H1 (cell line): Measurements from ENCODE around the gene DTX3. TPM values are rescaled to one million over a fixed set of nuclear protein-coding genes. Genes with fewer than 3 reads are reported as not detected.
"Not testable (repeated sequence)": the region's sequence is repeated elsewhere in the genome, so short reads cannot be mapped to it uniquely, and the experiment has no call there.

Source experiments
- CTCF ChIA-PET: fragments of 300-600 bp; sonication (Branson Sonifier 250); formaldehyde crosslinking; loops from one replicate; lab custom pipeline; 2021; ENCODE audit not compliant: partially characterized antibody; lab: Charles Lee
- POLR2A ChIA-PET: fragments of 300-600 bp; sonication (Branson Sonifier 250); formaldehyde crosslinking; loops from one replicate; lab custom pipeline; 2021; ENCODE audit warnings: inconsistent platforms; ENCODE audit not compliant: partially characterized antibody; lab: Charles Lee
- DNase-seq, 2 experiments: peaks; one replicate each; pipeline versions ENCODE4 v3.0.0 to v3.0.0-alpha.2; 2010 to 2022; ENCODE audit warnings: low spot score in 2 of 2, low read depth in 1 of 2, mixed read lengths in 1 of 2
- FAIRE-seq: peaks from 2 replicates; lab custom pipeline; 2011; peaks lifted over from hg19 to GRCh38; lab: Jason Lieb, UNC
- H2AFZ ChIP-seq: 2 replicates; pipeline ENCODE4 v1.8.1; 2012; ENCODE audit warnings: low read length, inconsistent platforms
- H2AK5ac ChIP-seq: 2 replicates; pipeline ENCODE4 v1.6.1; 2013; ENCODE audit warnings: low read depth, low read length
- H2BK120ac ChIP-seq: replicated peaks from 2 replicates; pipeline ENCODE3; 2013; ENCODE audit warnings: low read depth, low read length, inconsistent platforms
- H2BK12ac ChIP-seq: 2 replicates; pipeline ENCODE4 v1.6.1; 2013; ENCODE audit warnings: low read depth, low read length
- H2BK15ac ChIP-seq: 2 replicates; pipeline ENCODE4 v1.6.1; 2013; ENCODE audit warnings: low read length
- H2BK20ac ChIP-seq: 2 replicates; pipeline ENCODE4 v1.6.1; 2013; ENCODE audit warnings: low read length
- H2BK5ac ChIP-seq: 2 replicates; pipeline ENCODE4 v1.6.1; 2013; ENCODE audit warnings: low read depth, low read length
- H3K14ac ChIP-seq: 2 replicates; pipeline ENCODE4 v1.6.1; 2013; ENCODE audit warnings: inconsistent platforms; ENCODE audit not compliant: insufficient read length
- H3K18ac ChIP-seq: 2 replicates; pipeline ENCODE4 v1.6.1; 2013; ENCODE audit warnings: low read length; ENCODE audit errors: extremely low read depth
- H3K23ac ChIP-seq: 2 replicates; pipeline ENCODE4 v1.6.1; 2013; ENCODE audit warnings: inconsistent platforms; ENCODE audit not compliant: insufficient read length
- H3K23me2 ChIP-seq: 2 replicates; pipeline ENCODE4 v1.6.1; 2013; ENCODE audit warnings: low read depth, low read length
- H3K27ac ChIP-seq: 2 replicates; pipeline ENCODE4 v1.6.1; 2011; ENCODE audit warnings: low read depth, low read length, inconsistent platforms
- H3K27me3 ChIP-seq, 4 experiments: replicated peaks in 1 of 4; 1 replicate in 1 of 4; 2 replicates in 3 of 4; pipeline versions ENCODE4 v1.6.1 to v1.8.1; 2011 to 2013; ENCODE audit warnings: low read length in 3 of 4, mild to moderate bottlenecking in 3 of 4, inconsistent platforms in 2 of 4, mixed read lengths in 2 of 4, moderate library complexity in 1 of 4; ENCODE audit not compliant: control insufficient read depth in 3 of 4, insufficient read depth in 3 of 4; ENCODE audit errors: extremely low read depth in 1 of 4
- H3K36me3 ChIP-seq, 4 experiments: 2 replicates each; pipeline versions ENCODE4 v1.6.1 to v1.8.1; 2011 to 2013; ENCODE audit warnings: mild to moderate bottlenecking in 4 of 4, low read length in 3 of 4, moderate library complexity in 2 of 4, control low read depth in 1 of 4, inconsistent platforms in 1 of 4; ENCODE audit not compliant: insufficient read depth in 4 of 4, control insufficient read depth in 2 of 4
- H3K4ac ChIP-seq: replicated peaks from 2 replicates; pipeline ENCODE3; 2013; ENCODE audit warnings: low read length, low read depth, mixed read lengths, inconsistent platforms; ENCODE audit not compliant: insufficient read length
- H3K4me1 ChIP-seq, 4 experiments: replicated peaks in 1 of 4; 1 replicate in 1 of 4; 2 replicates in 3 of 4; pipeline versions ENCODE4 v1.6.1 to v1.8.1; 2011 to 2013; ENCODE audit warnings: low read length in 3 of 4, inconsistent platforms in 2 of 4, mixed read lengths in 1 of 4; ENCODE audit not compliant: insufficient read depth in 4 of 4, control insufficient read depth in 3 of 4
- H3K4me2 ChIP-seq, 2 experiments: 2 replicates each; pipeline versions ENCODE4 v1.6.1 to v1.8.1; 2011 to 2013; ENCODE audit warnings: low read depth in 2 of 2, low read length in 2 of 2, control low read depth in 1 of 2, inconsistent platforms in 1 of 2, mild to moderate bottlenecking in 1 of 2; ENCODE audit not compliant: insufficient read depth in 1 of 2
- H3K4me3 ChIP-seq, 4 experiments: fragments of 200-600, 300-600 bp in 1 of 4; sonication (generic), shearing (Covaris generic), sonication (Bioruptor Twin) in 1 of 4; 2 replicates each; pipeline versions ENCODE4 v1.5.1 to v1.8.1; 2011 to 2016; ENCODE audit warnings: low read length in 4 of 4, low read depth in 3 of 4, control low read depth in 2 of 4, inconsistent platforms in 2 of 4, mild to moderate bottlenecking in 2 of 4, mixed read lengths in 1 of 4, moderate library complexity in 1 of 4; ENCODE audit not compliant: insufficient read depth in 2 of 4; ENCODE audit errors: extremely low read depth in 1 of 4
- H3K56ac ChIP-seq: replicated peaks from 2 replicates; pipeline ENCODE3; 2013; ENCODE audit warnings: low read depth, mild to moderate bottlenecking, mixed read lengths, low read length, inconsistent platforms; ENCODE audit not compliant: insufficient read length
- H3K79me1 ChIP-seq: 2 replicates; pipeline ENCODE4 v1.6.1; 2013; ENCODE audit warnings: low read depth, low read length, control low read depth
- H3K79me2 ChIP-seq, 2 experiments: 2 replicates each; pipeline versions ENCODE4 v1.6.1 to v1.8.1; 2012 to 2013; ENCODE audit warnings: low read length in 2 of 2, mild to moderate bottlenecking in 2 of 2, inconsistent platforms in 1 of 2; ENCODE audit not compliant: insufficient read depth in 2 of 2, control insufficient read depth in 1 of 2
- H3K9ac ChIP-seq, 4 experiments: replicated peaks in 1 of 4; 1 replicate in 1 of 4; 2 replicates in 3 of 4; pipeline versions ENCODE4 v1.6.1 to v1.8.1; 2011 to 2013; ENCODE audit warnings: low read depth in 3 of 4, low read length in 3 of 4, control low read depth in 2 of 4, mild to moderate bottlenecking in 2 of 4, moderate library complexity in 2 of 4, inconsistent platforms in 1 of 4; ENCODE audit errors: extremely low read depth in 1 of 4
- H3K9me3 ChIP-seq, 2 experiments: 2 replicates each; pipeline versions ENCODE4 v1.6.1 to v1.8.1; 2012 to 2013; ENCODE audit warnings: mild to moderate bottlenecking in 2 of 2, moderate library complexity in 2 of 2, control low read depth in 1 of 2, inconsistent platforms in 1 of 2, low read depth in 1 of 2, low read length in 1 of 2, mixed read lengths in 1 of 2; ENCODE audit not compliant: insufficient read depth in 2 of 2
- H4K20me1 ChIP-seq, 2 experiments: replicated peaks in 1 of 2; 2 replicates each; pipeline versions ENCODE3 to v1.8.1; 2011 to 2013; ENCODE audit warnings: inconsistent platforms in 2 of 2, low read length in 2 of 2, mild to moderate bottlenecking in 1 of 2; ENCODE audit not compliant: insufficient read depth in 2 of 2, control insufficient read depth in 1 of 2
- H4K5ac ChIP-seq: 2 replicates; pipeline ENCODE4 v1.6.1; 2013; ENCODE audit warnings: low read length, low read depth, mixed read lengths, inconsistent platforms; ENCODE audit not compliant: insufficient read length
- H4K8ac ChIP-seq: 2 replicates; pipeline ENCODE4 v1.8.0; 2013; ENCODE audit warnings: mild to moderate bottlenecking, moderate library complexity, low read length, inconsistent platforms; ENCODE audit not compliant: insufficient read depth; ENCODE audit errors: extremely low read depth
- H4K91ac ChIP-seq: replicated peaks from 2 replicates; pipeline ENCODE3; 2013; ENCODE audit warnings: low read length, mixed read lengths, inconsistent platforms; ENCODE audit not compliant: insufficient read length
- WGBS, 2 experiments: shearing (Covaris generic) in 1 of 2; methylation state at CpG; one replicate each; pipeline versions ENCODE4 v1.1.6 to v1.1.7; 2013 to 2015; ENCODE audit warnings: low lambda C conversion rate in 2 of 2, mixed read lengths in 2 of 2, inconsistent platforms in 1 of 2, low coverage in 1 of 2, missing lambda C conversion rate in 1 of 2; ENCODE audit not compliant: insufficient replicate concordance in 2 of 2, insufficient coverage in 1 of 2, insufficient read length in 1 of 2; ENCODE audit errors: extremely low coverage in 1 of 2, missing lambda C conversion rate in 1 of 2; 5-methylcytosine and 5-hydroxymethylcytosine counted together
- polyA plus RNA-seq, 7 experiments: library from polyadenylated mRNA; depleted of rRNA in 3 of 7; stranded (reverse) in 5 of 7; unstranded in 2 of 7; fragments of >200 nt in 5 of 7; fragments of 200-250 nt in 2 of 7; gene quantifications; 1 replicate in 5 of 7; 2 replicates in 1 of 7; 4 replicates in 1 of 7; pipeline versions ENCODE4 v1.2.1 to v1.2.3, GENCODE V29; 2011 to 2013; ENCODE audit warnings: missing spikeins in 2 of 7, mixed read lengths in 2 of 7
- total RNA-seq: library from RNA; stranded (reverse); fragmentation: NEBNext Ultra II Directional; extraction: Animal tissue kit (Norgen Biotek cat#: 25700); gene quantifications from 2 replicates; pipeline ENCODE4 v1.2.1, GENCODE V29; 2021

Gene DTX3
- total and polyA plus RNA-seq, 2 of the 8 experiments (the other 6 are each of a cell fraction or from before 2014, with no cell fraction given): 41.8 to 92.5 TPM

DNA sequence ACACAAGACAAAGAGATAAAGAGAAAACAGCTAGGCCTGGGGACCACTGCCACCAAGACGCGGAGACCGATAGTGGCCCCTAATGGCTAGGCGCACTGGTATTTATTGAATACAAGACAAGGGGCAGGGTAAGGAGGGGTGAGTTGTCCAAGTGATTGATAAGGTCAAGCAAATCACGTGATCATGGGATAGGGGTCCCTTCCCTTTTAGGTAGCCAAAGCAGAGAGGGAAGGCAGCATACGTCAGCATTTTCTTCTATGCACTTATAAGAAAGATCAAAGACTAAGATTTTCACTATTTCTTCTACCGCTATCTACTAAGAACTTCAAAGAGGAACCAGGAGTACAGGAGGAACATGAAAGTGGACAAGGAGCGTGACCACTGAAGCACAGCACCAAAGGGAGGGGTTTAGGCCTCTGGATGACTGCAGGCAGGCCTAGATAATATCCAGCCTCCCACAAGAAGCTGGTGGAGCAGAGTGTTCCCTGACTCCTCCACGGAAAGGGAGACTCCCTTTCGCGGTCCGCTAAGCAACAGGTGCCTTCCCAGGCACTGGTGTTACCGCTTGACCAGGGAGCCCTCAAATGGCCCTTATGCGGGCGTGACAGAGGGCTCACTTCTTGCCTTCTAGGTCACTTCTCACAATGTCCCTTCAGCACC lies 15.5 kb upstream of the DTX3 start:
- H2BK5ac ChIP-seq, H2BK12ac ChIP-seq, H4K91ac ChIP-seq, H3K79me1 ChIP-seq, H3K9me3 ChIP-seq, H3K4me1 ChIP-seq, H2BK15ac ChIP-seq, H3K9ac ChIP-seq, H3K4me2 ChIP-seq, H2BK20ac ChIP-seq, H2AFZ ChIP-seq, H3K56ac ChIP-seq, H3K14ac ChIP-seq, H3K23ac ChIP-seq, H3K27ac ChIP-seq, H4K20me1 ChIP-seq, H3K27me3 ChIP-seq, DNase-seq, H3K4me3 ChIP-seq, FAIRE-seq, H3K4ac ChIP-seq, H3K18ac ChIP-seq, H4K8ac ChIP-seq, H4K5ac ChIP-seq, H2BK120ac ChIP-seq: not testable (repeated sequence)
- 91% methylated on average over 15 of the region's 15 CpGs; no CpG with 5 or more reads in 1 of the 2 experiments for WGBS, 2 experiments
- CTCF ChIA-PET: interaction anchor here (1.5 to 6.1 kb wide), 4 partner anchors 18 to 137 kb away, joined by 3 to 40 read pairs (median 16); partner anchors contain the start of genes B4GALNT1 and DTX3
- POLR2A ChIA-PET: interaction anchor here (0.6 to 6.2 kb wide), 3 partner anchors 15 to 973 kb away, joined by 3 to 60 read pairs (median 4); partner anchors contain the start of gene DTX3
- Histone ChIP-seq H3K36me3 (peaks cover 0 to 11% (median 0%) of the 10 kb centered on the region in 4 experiments; a peak in 4 of 8 replicates), H3K23me2 (peaks cover 15% of the 10 kb centered on the region; the same call in 1 of the 2 replicates), H3K79me2 (peaks cover 5 to 20% of the 10 kb centered on the region in 2 experiments; a peak in 3 of 4 replicates), H2AK5ac (0 out of 2 replicates have a peak overlapping the region, but pooled peaks have one; percentile 53)
